ENCODE data around the gene PRKN. TPM values are rescaled to one million over a fixed set of nuclear protein-coding genes. Genes with fewer than 3 reads are reported as not detected.

Gene PRKN
- total RNA-seq, 1 experiment from 2014 or later, result 1.2 TPM

DNA sequence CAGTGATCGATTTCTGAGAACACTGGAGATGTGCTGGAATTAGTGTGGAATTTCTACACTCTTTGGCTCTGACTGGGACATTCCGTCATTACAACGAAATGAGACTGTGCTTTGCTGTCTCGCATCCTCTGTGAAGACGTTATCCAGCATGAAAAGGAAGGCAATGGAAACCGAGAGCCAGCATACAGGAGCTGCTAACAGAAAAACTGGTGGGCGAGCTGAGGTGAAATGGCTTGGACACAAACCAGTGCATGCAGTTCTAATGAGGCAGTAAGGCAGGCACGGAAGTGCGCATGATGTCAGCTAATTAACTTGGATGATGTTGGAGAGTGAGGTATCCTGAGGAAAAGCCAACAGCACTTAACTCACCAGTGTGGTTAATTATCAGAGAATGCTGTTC, 1250.9 kb downstream of the PRKN start:
- POLR2A ChIA-PET (ENCODE audit: low non-redundant PET), result no interaction called here
- CTCF ChIA-PET, result no interaction called here
- Histone ChIP-seq H3K4me3 (ENCODE audit: low read depth, low read length, poor library complexity, severe bottlenecking) (no peak overlapping the region), H3K4me1 (ENCODE audit: insufficient read depth, low read length, poor library complexity, severe bottlenecking) (no peaks in the 10 kb centered on the region), H3K36me3 (ENCODE audit: insufficient read depth, low read length, poor library complexity, severe bottlenecking) (no peaks in the 10 kb centered on the region), H3K27me3 (replicated peaks; ENCODE audit: insufficient read depth, low read depth, low read length, poor library complexity) (no peaks in the 10 kb centered on the region), H3K9me3 (ENCODE audit: low read depth, low read length, poor library complexity, severe bottlenecking) (no peaks in the 10 kb centered on the region), H3K27ac (ENCODE audit: low read depth, low read length, poor library complexity, severe bottlenecking) (no peak overlapping the region)
- no peak for DNase-seq (ENCODE audit: low spot score)
- BruUV-seq (replicated peaks), result no TSS peak
- no peak for TF ChIP-seq EZH2 (IDR thresholded peaks at IDR 0.05; ENCODE audit: borderline replicate concordance, low read depth, low read length, poor library complexity, severe bottlenecking)
- TF ChIP-seq, protein P1, sequence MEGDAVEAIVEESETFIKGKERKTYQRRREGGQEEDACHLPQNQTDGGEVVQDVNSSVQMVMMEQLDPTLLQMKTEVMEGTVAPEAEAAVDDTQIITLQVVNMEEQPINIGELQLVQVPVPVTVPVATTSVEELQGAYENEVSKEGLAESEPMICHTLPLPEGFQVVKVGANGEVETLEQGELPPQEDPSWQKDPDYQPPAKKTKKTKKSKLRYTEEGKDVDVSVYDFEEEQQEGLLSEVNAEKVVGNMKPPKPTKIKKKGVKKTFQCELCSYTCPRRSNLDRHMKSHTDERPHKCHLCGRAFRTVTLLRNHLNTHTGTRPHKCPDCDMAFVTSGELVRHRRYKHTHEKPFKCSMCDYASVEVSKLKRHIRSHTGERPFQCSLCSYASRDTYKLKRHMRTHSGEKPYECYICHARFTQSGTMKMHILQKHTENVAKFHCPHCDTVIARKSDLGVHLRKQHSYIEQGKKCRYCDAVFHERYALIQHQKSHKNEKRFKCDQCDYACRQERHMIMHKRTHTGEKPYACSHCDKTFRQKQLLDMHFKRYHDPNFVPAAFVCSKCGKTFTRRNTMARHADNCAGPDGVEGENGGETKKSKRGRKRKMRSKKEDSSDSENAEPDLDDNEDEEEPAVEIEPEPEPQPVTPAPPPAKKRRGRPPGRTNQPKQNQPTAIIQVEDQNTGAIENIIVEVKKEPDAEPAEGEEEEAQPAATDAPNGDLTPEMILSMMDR (conservative IDR thresholded peaks at IDR 0.05; ENCODE audit: low read depth, low read length), result no peak
- intact Hi-C loops (cut with micrococcal nuclease; ENCODE audit: unreplicated experiment), result no loop called here

GRCh38 chr6:161465403-161465802, 1262.2 kb downstream of the PRKN start:
- H3K9me3 ChIP-seq (ENCODE audit: low read depth, low read length, poor library complexity, severe bottlenecking), result no peaks in the 10 kb centered on the region
- H3K27ac ChIP-seq (ENCODE audit: low read depth, low read length, poor library complexity, severe bottlenecking), result no peak overlapping the region
- intact Hi-C loops (cut with micrococcal nuclease; ENCODE audit: unreplicated experiment), result no loop called here
- CTCF ChIA-PET, result no interaction called here
- H3K27me3 ChIP-seq (replicated peaks; ENCODE audit: insufficient read depth, low read depth, low read length, poor library complexity), result no peaks in the 10 kb centered on the region
- POLR2A ChIA-PET (ENCODE audit: low non-redundant PET), result no interaction called here
- no peaks in the 10 kb centered on the region for H3K36me3 ChIP-seq (ENCODE audit: insufficient read depth, low read length, poor library complexity, severe bottlenecking)
- BruUV-seq (replicated peaks), result no TSS peak
- no peak overlapping the region for H3K4me3 ChIP-seq (ENCODE audit: low read depth, low read length, poor library complexity, severe bottlenecking)
- H3K4me1 ChIP-seq (ENCODE audit: insufficient read depth, low read length, poor library complexity, severe bottlenecking), result no peaks in the 10 kb centered on the region
- no peak for DNase-seq (ENCODE audit: low spot score)
- TF ChIP-seq EZH2 (IDR thresholded peaks at IDR 0.05; ENCODE audit: borderline replicate concordance, low read depth, low read length, poor library complexity, severe bottlenecking), result no peak
- TF ChIP-seq, protein P1 (conservative IDR thresholded peaks at IDR 0.05; ENCODE audit: low read depth, low read length), result no peak

DNA sequence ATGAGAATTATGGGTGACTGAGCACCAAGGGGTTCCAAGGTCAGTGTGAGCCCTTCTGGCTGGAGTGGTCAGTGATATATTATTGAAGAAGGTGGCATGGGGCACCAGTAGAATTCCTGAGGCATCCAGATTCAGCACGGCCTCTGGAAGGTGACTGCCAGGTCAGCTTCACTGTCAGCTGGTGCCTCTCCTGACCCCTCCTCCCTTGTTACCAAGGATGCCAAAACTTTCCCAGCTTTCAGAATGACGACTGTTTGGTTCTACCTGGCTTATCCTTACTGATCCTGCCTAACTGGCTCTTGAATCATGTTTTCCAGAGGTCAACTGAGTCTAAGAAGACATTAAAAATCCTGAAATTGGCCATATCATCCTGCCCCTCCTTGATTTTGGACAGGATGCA, 1264.5 kb downstream of the PRKN start:
- H3K4me3 ChIP-seq (ENCODE audit: low read depth, low read length, poor library complexity, severe bottlenecking), result no peak overlapping the region
- no peaks in the 10 kb centered on the region for H3K4me1 ChIP-seq (ENCODE audit: insufficient read depth, low read length, poor library complexity, severe bottlenecking)
- no peak for DNase-seq (ENCODE audit: low spot score)
- ChIA-PET CTCF (no interaction called here), POLR2A (ENCODE audit: low non-redundant PET) (no interaction called here)
- no peaks in the 10 kb centered on the region for H3K9me3 ChIP-seq (ENCODE audit: low read depth, low read length, poor library complexity, severe bottlenecking)
- H3K27me3 ChIP-seq (replicated peaks; ENCODE audit: insufficient read depth, low read depth, low read length, poor library complexity), result no peaks in the 10 kb centered on the region
- no peaks in the 10 kb centered on the region for H3K36me3 ChIP-seq (ENCODE audit: insufficient read depth, low read length, poor library complexity, severe bottlenecking)
- BruUV-seq (replicated peaks), result no TSS peak
- no peak overlapping the region for H3K27ac ChIP-seq (ENCODE audit: low read depth, low read length, poor library complexity, severe bottlenecking)
- intact Hi-C loops (cut with micrococcal nuclease; ENCODE audit: unreplicated experiment), result no loop called here
- TF ChIP-seq, protein P1 (conservative IDR thresholded peaks at IDR 0.05; ENCODE audit: low read depth, low read length), result no peak
- TF ChIP-seq EZH2 (IDR thresholded peaks at IDR 0.05; ENCODE audit: borderline replicate concordance, low read depth, low read length, poor library complexity, severe bottlenecking), result no peak

Measured in A673 (cell line).